22Rv1 (cell line): ENCODE results near the gene SOD1.
A peak's percentile ranks its signal among the peaks of the same experiment; 100 is the strongest.

Experiments
- H3K27ac ChIP-seq: fragments of 450-650 bp; 2 replicates; pipeline ENCODE4 v1.5.1; 2017
- ZFX ChIP-seq: fragments of 450-650 bp; IDR thresholded peaks from 2 replicates; pipeline ENCODE4 v1.6.1; 2017; ENCODE audit warnings: antibody characterized with exemption, borderline replicate concordance
- TF ChIP-seq, protein P1 (sequence below): fragments of 450-650 bp; IDR thresholded peaks from 2 replicates; pipeline ENCODE4 v1.5.1; 2017; ENCODE audit warnings: mild to moderate bottlenecking

The SOD1 gene

DNA sequence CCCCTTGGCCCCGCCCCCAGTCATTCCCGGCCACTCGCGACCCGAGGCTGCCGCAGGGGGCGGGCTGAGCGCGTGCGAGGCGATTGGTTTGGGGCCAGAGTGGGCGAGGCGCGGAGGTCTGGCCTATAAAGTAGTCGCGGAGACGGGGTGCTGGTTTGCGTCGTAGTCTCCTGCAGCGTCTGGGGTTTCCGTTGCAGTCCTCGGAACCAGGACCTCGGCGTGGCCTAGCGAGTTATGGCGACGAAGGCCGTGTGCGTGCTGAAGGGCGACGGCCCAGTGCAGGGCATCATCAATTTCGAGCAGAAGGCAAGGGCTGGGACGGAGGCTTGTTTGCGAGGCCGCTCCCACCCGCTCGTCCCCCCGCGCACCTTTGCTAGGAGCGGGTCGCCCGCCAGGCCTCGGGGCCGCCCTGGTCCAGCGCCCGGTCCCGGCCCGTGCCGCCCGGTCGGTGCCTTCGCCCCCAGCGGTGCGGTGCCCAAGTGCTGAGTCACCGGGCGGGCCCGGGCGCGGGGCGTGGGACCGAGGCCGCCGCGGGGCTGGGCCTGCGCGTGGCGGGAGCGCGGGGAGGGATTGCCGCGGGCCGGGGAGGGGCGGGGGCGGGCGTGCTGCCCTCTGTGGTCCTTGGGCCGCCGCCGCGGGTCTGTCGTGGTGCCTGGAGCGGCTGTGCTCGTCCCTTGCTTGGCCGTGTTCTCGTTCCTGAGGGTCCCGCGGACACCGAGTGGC, at the start of gene SOD1:
Gene SOD1, plus strand, starts transcription at position 158 of the 723 bp plus-strand sequence. Its CDS starts 77 bp downstream, at position 235.
- H3K27ac ChIP-seq: peak within 1 kb of the TSS; percentile 83

DNA sequence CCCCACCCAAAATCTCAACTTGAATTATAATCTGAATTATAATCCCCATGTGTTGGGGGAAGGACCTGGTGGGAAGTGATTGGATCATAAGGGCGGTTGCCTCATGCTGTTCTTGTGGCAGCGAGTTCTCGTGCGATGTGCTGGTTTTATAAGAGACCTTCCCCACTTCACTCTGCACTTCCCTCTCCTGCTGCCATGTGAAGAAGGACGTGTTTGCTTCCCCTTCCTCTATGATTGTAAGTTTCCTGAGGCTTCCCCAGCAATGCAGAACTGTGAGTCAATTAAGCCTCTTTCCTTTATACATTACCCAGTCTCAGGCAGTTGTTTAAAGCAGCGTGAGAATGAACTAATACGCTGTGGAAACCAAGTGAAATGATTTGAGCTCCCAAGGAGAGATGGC, 48.0 kb upstream of the SOD1 start:
- TF ChIP-seq ZFX: no peak
- TF ChIP-seq, protein P1, sequence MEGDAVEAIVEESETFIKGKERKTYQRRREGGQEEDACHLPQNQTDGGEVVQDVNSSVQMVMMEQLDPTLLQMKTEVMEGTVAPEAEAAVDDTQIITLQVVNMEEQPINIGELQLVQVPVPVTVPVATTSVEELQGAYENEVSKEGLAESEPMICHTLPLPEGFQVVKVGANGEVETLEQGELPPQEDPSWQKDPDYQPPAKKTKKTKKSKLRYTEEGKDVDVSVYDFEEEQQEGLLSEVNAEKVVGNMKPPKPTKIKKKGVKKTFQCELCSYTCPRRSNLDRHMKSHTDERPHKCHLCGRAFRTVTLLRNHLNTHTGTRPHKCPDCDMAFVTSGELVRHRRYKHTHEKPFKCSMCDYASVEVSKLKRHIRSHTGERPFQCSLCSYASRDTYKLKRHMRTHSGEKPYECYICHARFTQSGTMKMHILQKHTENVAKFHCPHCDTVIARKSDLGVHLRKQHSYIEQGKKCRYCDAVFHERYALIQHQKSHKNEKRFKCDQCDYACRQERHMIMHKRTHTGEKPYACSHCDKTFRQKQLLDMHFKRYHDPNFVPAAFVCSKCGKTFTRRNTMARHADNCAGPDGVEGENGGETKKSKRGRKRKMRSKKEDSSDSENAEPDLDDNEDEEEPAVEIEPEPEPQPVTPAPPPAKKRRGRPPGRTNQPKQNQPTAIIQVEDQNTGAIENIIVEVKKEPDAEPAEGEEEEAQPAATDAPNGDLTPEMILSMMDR: no peak
- no peak overlapping the region for H3K27ac ChIP-seq

More for the DNA sequence above, at the start of gene SOD1:
- TF ChIP-seq ZFX: no peak
- TF ChIP-seq, protein P1: no peak

DNA sequence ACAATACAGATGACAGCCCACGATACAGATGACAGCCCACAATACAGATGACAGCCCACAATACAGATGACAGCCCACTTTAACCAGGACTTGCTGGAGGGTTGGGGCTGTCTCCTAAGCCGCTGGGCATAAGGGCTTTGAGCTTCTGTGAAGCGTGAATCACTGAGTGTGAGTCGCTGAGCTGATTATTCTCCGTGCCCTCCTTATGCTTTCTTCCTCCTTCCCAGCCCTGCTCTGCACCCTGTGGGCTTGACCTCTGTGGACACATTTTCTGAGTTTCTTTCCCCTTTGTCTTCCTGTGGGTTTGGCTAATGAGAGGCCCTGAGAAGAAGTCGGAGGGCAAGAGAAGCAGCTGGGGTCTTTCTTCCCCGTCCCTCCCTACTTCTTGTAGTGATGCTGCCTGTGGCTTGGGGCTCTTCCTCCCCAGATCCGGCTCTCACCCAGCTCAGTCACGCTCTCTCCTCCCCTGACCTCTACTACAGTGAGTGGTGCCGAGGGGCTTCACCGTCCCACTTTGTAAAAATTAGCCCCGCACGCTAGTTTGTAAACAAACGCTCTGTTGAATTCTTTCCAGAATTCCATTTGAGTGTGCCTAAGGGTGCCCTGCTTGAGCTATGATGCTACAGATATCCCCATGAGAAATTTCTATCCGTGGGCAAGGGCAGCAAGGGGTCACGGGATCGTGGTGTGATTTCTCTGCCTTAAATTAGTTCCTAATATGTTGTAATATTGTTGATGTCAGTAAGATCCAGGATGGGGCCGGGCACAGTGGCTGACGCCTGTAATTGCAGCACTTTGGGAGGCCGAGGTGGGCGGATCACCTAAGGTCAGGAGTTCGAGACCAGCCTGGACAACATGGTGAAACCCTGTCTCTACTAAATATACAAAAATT, 46.4 kb upstream of the SOD1 start:
- TF ChIP-seq, protein P1: no peak
- no peak for TF ChIP-seq ZFX
- no peak overlapping the region for H3K27ac ChIP-seq

DNA sequence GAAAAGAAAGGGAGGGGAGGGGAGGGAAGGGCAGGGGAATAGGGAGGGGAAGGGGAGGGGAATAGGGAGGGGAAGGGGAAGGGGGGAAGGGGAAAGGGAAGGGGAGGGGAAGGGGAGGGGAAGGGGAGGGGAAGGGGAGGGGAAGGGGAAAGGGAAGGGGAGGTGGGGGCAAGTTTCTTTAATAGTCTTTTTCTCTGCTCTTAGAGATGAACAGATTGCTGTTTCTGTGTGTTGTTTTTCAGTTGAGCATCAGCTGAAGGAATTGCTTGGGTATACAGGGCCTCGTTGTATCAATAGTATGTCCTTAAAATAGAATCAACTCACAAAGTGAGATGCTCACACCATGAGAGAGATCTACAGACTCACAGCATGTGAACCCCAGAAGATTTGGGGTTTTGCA, 44.8 kb upstream of the SOD1 start:
- H3K27ac ChIP-seq: no peak overlapping the region
- no peak for TF ChIP-seq ZFX
- TF ChIP-seq, protein P1: no peak

DNA sequence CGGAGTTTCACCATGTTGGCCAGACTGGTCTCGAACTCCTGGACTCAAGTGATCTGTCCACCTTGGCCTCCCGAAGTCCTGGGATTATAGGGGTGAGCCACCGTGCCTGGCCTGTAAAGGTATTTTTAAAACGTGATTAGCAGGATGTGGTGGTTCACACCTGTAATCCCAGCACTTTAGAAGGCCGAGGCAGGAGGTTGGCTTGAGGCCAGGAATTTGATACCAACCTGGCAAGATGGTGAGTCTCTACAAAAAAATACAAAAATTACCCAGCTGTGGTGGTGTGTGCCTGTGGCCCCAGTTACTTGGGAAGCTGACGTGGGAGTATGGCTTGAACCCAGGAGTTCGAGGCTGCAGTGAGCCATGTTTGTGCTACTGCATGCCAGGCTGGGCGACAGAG, 43.3 kb upstream of the SOD1 start:
- TF ChIP-seq, protein P1: no peak
- TF ChIP-seq ZFX: no peak
- H3K27ac ChIP-seq: no peak overlapping the region

DNA sequence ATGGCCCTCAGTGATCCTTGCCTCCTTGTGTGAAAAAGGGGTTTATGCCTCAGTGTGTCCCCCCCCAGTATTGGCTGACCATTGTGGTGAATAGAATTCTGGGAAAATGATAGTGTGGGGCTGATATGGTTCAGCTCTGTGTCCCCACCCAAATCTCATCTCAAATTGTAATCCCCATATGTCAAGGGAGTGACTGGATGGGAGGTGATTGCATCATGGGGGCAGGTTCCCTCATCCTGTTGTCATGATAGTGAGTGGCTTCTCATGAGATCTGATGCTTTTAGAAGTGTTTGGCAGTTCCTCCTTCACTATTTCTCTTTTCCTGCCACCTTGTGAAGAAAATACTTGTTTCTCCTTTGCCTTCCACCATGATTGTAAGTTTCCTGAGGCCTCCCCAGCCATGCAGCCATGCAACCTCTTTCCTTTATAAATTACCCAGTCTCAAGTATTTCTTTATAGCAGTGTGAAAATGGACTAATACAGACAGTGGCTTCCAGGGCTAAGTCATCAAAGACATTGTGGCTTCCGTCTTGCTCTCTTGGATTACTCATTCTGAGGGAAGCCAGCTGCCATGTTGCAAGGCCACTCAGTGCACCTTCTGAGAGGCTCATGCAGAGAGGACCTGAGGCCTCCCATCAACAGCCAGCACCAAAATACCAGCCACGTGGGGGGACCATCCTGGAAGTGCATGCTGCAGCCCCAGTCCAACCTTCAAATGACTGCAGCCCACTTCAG, 40.6 kb upstream of the SOD1 start:
- no peak overlapping the region for H3K27ac ChIP-seq
- no peak for TF ChIP-seq ZFX
- TF ChIP-seq, protein P1: no peak
